GM12878 (cell line): ENCODE measurements around the gene COMT. TPM values are rescaled to one million over a fixed set of nuclear protein-coding genes. Genes with fewer than 3 reads are reported as not detected.

ENCODE experiments used
- ATAC-seq: fragments of 200-7000 bp; cut with Tn5 transposase; 3 replicates; pipeline ENCODE4 v1.9.1; 2020; ENCODE audit warnings: mild to moderate bottlenecking, moderate library complexity
- BruUV-seq: library from RNA; stranded (reverse); fragments of 400-500 nt; replicated peaks from 2 replicates; lab custom pipeline; 2021; lab: Mats Ljungman, UMichigan
- CTCF ChIA-PET: fragments of 300-600 bp; sonication (Branson Sonifier 250); formaldehyde crosslinking; extraction: SDS; loops from one replicate; lab custom pipeline; 2021; ENCODE audit warnings: inconsistent platforms; lab: Yijun Ruan, JAX
- POLR2A ChIA-PET: fragments of 350-600 bp; formaldehyde crosslinking; extraction: SDS; loops from one replicate; lab custom pipeline; 2021; ENCODE audit warnings: inconsistent platforms; lab: Charles Lee
- RAD21 ChIA-PET: fragments of 300-600 bp; sonication (Branson Sonifier 250); formaldehyde crosslinking; loops from one replicate; lab custom pipeline; 2023; ENCODE audit warnings: antibody characterized with exemption; ENCODE audit not compliant: unreplicated experiment; lab: Charles Lee
- SMC1A ChIA-PET: fragments of 300-600 bp; sonication (Branson Sonifier 250); formaldehyde crosslinking; loops from one replicate; lab custom pipeline; 2023; ENCODE audit not compliant: unreplicated experiment, uncharacterized antibody; lab: Charles Lee
- DNase-seq: peaks from one replicate; pipeline ENCODE4 v3.0.0-alpha.2; 2011; ENCODE audit warnings: low read depth, low spot score
- FAIRE-seq: peaks from 3 replicates; lab custom pipeline; 2011; peaks lifted over from hg19 to GRCh38; lab: Jason Lieb, UNC
- H2AFZ ChIP-seq: 2 replicates; pipeline ENCODE4 v1.6.0; 2011; ENCODE audit warnings: low read depth, low read length, control low read depth; ENCODE audit not compliant: control insufficient read depth
- H3K27ac ChIP-seq: 2 replicates; pipeline ENCODE4 v1.5.1; 2011; ENCODE audit warnings: control low read depth; ENCODE audit not compliant: control insufficient read depth, insufficient read depth
- H3K27me3 ChIP-seq, 2 experiments: replicated peaks in 1 of 2; 2 replicates each; pipeline versions ENCODE4 v1.6.0 to v1.6.1; 2011; ENCODE audit warnings: low read length in 1 of 2; ENCODE audit not compliant: control insufficient read depth in 2 of 2, insufficient read depth in 2 of 2
- H3K36me3 ChIP-seq, 2 experiments: 2 replicates each; pipeline ENCODE4 v1.5.1; 2011; ENCODE audit warnings: low read length in 1 of 2; ENCODE audit not compliant: control insufficient read depth in 2 of 2, insufficient read depth in 2 of 2
- H3K4me1 ChIP-seq: 2 replicates; pipeline ENCODE4 v1.6.1; 2011; ENCODE audit warnings: mild to moderate bottlenecking, low read length, moderate library complexity, mixed read lengths; ENCODE audit not compliant: control insufficient read depth, insufficient read depth
- H3K4me2 ChIP-seq: 2 replicates; pipeline ENCODE4 v1.6.0; 2011; ENCODE audit warnings: control low read depth; ENCODE audit not compliant: control insufficient read depth, insufficient read depth
- H3K4me3 ChIP-seq: fragments of 200-600 bp; sonication (generic); 2 replicates; pipeline ENCODE4 v1.5.1; 2016
- H3K79me2 ChIP-seq: 2 replicates; pipeline ENCODE4 v1.6.0; 2011; ENCODE audit warnings: low read length; ENCODE audit not compliant: control insufficient read depth, insufficient read depth
- H3K9ac ChIP-seq: 2 replicates; pipeline ENCODE4 v1.8.0; 2011; ENCODE audit warnings: low read length, control low read depth, mixed read lengths; ENCODE audit not compliant: control insufficient read depth, insufficient read depth
- H3K9me3 ChIP-seq: replicated peaks from 3 replicates; pipeline ENCODE4 v1.5.1; 2011; ENCODE audit warnings: mild to moderate bottlenecking, low read length; ENCODE audit not compliant: control insufficient read depth, insufficient read depth
- H4K20me1 ChIP-seq: 2 replicates; pipeline ENCODE4 v1.6.0; 2011; ENCODE audit not compliant: control insufficient read depth, insufficient read depth
- CBFB ChIP-seq: IDR thresholded peaks from 2 replicates; pipeline ENCODE4 v1.6.1; 2016; ENCODE audit warnings: antibody characterized with exemption, low read depth
- CHD1 ChIP-seq: IDR thresholded peaks from 2 replicates; pipeline ENCODE4 v1.6.1; 2012; ENCODE audit warnings: low read depth, low read length, improper control_type of control experiment
- FOXK2 ChIP-seq: fragments of 450-650 bp; IDR thresholded peaks from 2 replicates; pipeline ENCODE4 v1.6.1; 2017; ENCODE audit warnings: mild to moderate bottlenecking, moderate library complexity
- HDAC2 ChIP-seq: fragments of 200-600 bp; sonication (generic); IDR thresholded peaks from 2 replicates; pipeline ENCODE4 v1.6.1; 2017
- IKZF2 ChIP-seq, 2 experiments: fragments of 450-650 bp; IDR thresholded peaks; 2 replicates each; pipeline ENCODE4 v1.6.1; 2017; ENCODE audit warnings: mild to moderate bottlenecking in 2 of 2, moderate library complexity in 2 of 2
- LARP7 ChIP-seq: fragments of 450-650 bp; IDR thresholded peaks from 2 replicates; pipeline ENCODE4 v1.6.1; 2017; ENCODE audit warnings: mild to moderate bottlenecking
- NFIC ChIP-seq: IDR thresholded peaks from 2 replicates; pipeline ENCODE4 v1.6.1; 2012; ENCODE audit warnings: low read depth, mild to moderate bottlenecking, inconsistent platforms, low read length, moderate library complexity
- NFXL1 ChIP-seq: fragments of 450-650 bp; IDR thresholded peaks from 2 replicates; pipeline ENCODE4 v1.6.1; 2017; ENCODE audit warnings: antibody characterized with exemption, mild to moderate bottlenecking, borderline replicate concordance
- NR2C2 ChIP-seq: IDR thresholded peaks from 2 replicates; pipeline ENCODE4 v1.6.1; 2011; ENCODE audit warnings: borderline replicate concordance, low read depth; ENCODE audit not compliant: control insufficient read depth, insufficient read length
- PAX8 ChIP-seq: fragments of 450-650 bp; IDR thresholded peaks from 2 replicates; pipeline ENCODE4 v1.6.1; 2017; ENCODE audit warnings: mild to moderate bottlenecking, moderate library complexity
- POLR2AphosphoS5 ChIP-seq: IDR thresholded peaks from 2 replicates; pipeline ENCODE4 v1.6.1; 2011; ENCODE audit warnings: mild to moderate bottlenecking, low read length, inconsistent platforms
- RAD51 ChIP-seq: fragments of 450-650 bp; IDR thresholded peaks from 2 replicates; pipeline ENCODE4 v1.6.1; 2016; ENCODE audit warnings: moderate library complexity, mild to moderate bottlenecking, inconsistent platforms
- RUNX3 ChIP-seq: IDR thresholded peaks from 2 replicates; pipeline ENCODE4 v1.6.1; 2012; ENCODE audit warnings: low read length, inconsistent platforms
- SIX5 ChIP-seq: IDR thresholded peaks from 2 replicates; pipeline ENCODE4 v1.6.1; 2011; ENCODE audit warnings: mild to moderate bottlenecking, low read depth, low read length, moderate library complexity; ENCODE audit not compliant: severe bottlenecking
- SMC3 ChIP-seq: IDR thresholded peaks from 2 replicates; pipeline ENCODE4 v1.6.1; 2011; ENCODE audit warnings: low read length, improper control_type of control experiment, borderline replicate concordance
- SREBF1 ChIP-seq: IDR thresholded peaks from 2 replicates; pipeline ENCODE4 v1.6.1; 2012; ENCODE audit warnings: mild to moderate bottlenecking, low read length
- WGBS: methylation state at CpG from one replicate; pipeline ENCODE4 v1.1.6; 2016; ENCODE audit warnings: low lambda C conversion rate; ENCODE audit not compliant: insufficient replicate concordance, insufficient coverage; ENCODE audit errors: missing lambda C conversion rate; 5-methylcytosine and 5-hydroxymethylcytosine counted together
- in situ Hi-C: fragments of 300-500 bp; cut with MboI; formaldehyde crosslinking; loops from 9 replicates; pipeline ENCODE4 v1.14.3; 2018; ENCODE audit warnings: mixed read lengths
- intact Hi-C: fragments of 100-400 bp; cut with micrococcal nuclease; formaldehyde crosslinking; loops from one replicate; pipeline ENCODE4 v1.14.2; 2022; ENCODE audit not compliant: unreplicated experiment
- polyA plus RNA-seq, 11 experiments: library from polyadenylated mRNA; depleted of rRNA in 4 of 11; unstranded in 6 of 11; stranded (reverse) in 5 of 11; fragments of >200 nt; fragmentation: Nextera tagmentation in 4 of 11; fragmentation: Illumina TruSeq in 1 of 11; extraction: Ambion mirVana in 4 of 11; extraction: Trizol in 1 of 11; gene quantifications; 1 replicate in 1 of 11; 2 replicates in 10 of 11; pipeline versions ENCODE4 v1.2.1 to v1.2.3, GENCODE V29; 2011 to 2016; ENCODE audit warnings: inconsistent platforms in 2 of 11, missing spikeins in 2 of 11, low read depth in 1 of 11
- total RNA-seq, 4 experiments: library from RNA; depleted of rRNA in 3 of 4; stranded (reverse); fragments of >200 nt in 3 of 4; fragmentation: Illumina TruSeq in 1 of 4; extraction: Trizol in 1 of 4; gene quantifications; 2 replicates each; pipeline versions ENCODE4 v1.2.1 to v1.2.3, GENCODE V29; 2013 to 2021
- TF ChIP-seq, protein P1 (sequence below): IDR thresholded peaks from 2 replicates; pipeline ENCODE4 v1.6.1; 2012; ENCODE audit warnings: low read depth, low read length, improper control_type of control experiment

COMT gene
- total and polyA plus RNA-seq, 10 of the 15 experiments (the other 5 are each of a cell fraction or from before 2014, with no cell fraction given): 4.5 to 152 (median 66.1) TPM

DNA sequence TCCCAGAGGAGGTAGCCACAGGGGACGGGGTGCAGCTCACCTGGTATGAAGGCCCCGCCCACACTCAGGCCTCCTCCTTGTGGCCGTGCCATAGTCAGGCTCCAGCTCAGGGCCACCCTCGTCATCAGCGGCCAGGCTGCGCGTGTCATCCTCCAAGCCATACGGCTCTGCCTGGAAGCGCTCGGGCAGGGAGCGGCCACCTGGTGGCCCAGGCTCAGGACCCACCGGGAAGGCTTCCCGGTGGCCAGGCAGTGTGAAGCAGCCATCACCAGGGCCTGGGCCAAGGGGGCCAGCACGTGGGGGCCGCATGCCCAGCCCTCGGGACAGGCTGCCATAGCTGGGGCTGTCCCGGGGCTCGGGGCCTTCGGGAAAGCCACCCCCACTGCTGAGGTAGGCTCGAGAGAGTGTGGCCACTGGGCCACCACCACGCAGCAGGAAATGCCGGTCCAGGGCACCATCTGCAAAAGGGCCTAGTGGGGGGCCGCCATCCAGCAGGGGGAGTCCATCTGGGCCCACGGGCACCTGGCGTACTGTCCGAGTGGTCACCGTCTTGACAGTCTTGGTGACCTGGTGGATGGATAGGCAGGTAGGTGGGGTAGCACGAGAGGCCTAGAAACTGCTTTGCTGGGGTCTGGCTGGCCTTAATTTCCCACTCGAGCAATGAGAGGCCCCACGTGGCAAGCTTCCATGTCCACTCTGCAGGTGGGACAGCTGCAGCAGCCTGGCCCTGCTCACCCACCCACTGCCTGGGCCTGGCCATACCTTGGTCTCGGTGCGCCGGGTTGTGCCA, 39.8 kb downstream of the COMT start:
- in situ Hi-C loops (no loop called here), intact Hi-C loops (no loop called here)
- Histone ChIP-seq H4K20me1 (no peaks in the 10 kb centered on the region), H2AFZ (no peak overlapping the region), H3K9me3 (no peaks in the 10 kb centered on the region), H3K9ac (no peak overlapping the region), H3K79me2 (no peaks in the 10 kb centered on the region), H3K36me3 (no peaks in the 10 kb centered on the region; a peak in 1 of 4 replicates), H3K4me1 (no peaks in the 10 kb centered on the region), H3K4me3 (no peak overlapping the region), H3K27me3 (0 out of 4 replicates have a peak, but pooled peaks cover 0 to 2% of the 10 kb centered on the region in 2 experiments), H3K4me2 (no peak overlapping the region), H3K27ac (no peak overlapping the region)
- DNase-seq (no peak), ATAC-seq (no peak), FAIRE-seq (no peak)
- no peak for TF ChIP-seq SREBF1
- no peak for TF ChIP-seq SMC3
- TF ChIP-seq LARP7: no peak
- no peak for TF ChIP-seq NFIC
- no peak for TF ChIP-seq IKZF2 (IDR thresholded peaks at IDR 0.05)
- TF ChIP-seq SIX5: no peak
- no peak for TF ChIP-seq CBFB
- no peak for TF ChIP-seq FOXK2
- no peak for TF ChIP-seq CHD1
- no peak for TF ChIP-seq RUNX3
- TF ChIP-seq NR2C2: no peak
- TF ChIP-seq NFXL1: no peak
- no peak for TF ChIP-seq POLR2AphosphoS5
- no peak for TF ChIP-seq RAD51
- no peak for TF ChIP-seq HDAC2
- TF ChIP-seq, protein P1, sequence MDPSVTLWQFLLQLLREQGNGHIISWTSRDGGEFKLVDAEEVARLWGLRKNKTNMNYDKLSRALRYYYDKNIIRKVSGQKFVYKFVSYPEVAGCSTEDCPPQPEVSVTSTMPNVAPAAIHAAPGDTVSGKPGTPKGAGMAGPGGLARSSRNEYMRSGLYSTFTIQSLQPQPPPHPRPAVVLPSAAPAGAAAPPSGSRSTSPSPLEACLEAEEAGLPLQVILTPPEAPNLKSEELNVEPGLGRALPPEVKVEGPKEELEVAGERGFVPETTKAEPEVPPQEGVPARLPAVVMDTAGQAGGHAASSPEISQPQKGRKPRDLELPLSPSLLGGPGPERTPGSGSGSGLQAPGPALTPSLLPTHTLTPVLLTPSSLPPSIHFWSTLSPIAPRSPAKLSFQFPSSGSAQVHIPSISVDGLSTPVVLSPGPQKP: no peak
- TF ChIP-seq PAX8: no peak
- ChIA-PET CTCF (no interaction called here), RAD21 (no interaction called here), POLR2A (no interaction called here), SMC1A (no interaction called here)
- BruUV-seq: no TSS peak
- WGBS: 65% methylated on average over 33 of the region's 33 CpGs
